SK-N-SH (cell line): ENCODE measurements around the gene MTURN.

Source experiments
- CHD2 ChIP-seq: fragments of 150-350 bp; IDR thresholded peaks from 2 replicates; pipeline ENCODE4 v1.6.1; 2018; ENCODE audit warnings: low read length; ENCODE audit not compliant: partially characterized antibody
- CTCF ChIP-seq: fragments of 200-600 bp; sonication (generic); IDR thresholded peaks from 2 replicates; pipeline ENCODE4 v1.6.1; 2017; ENCODE audit warnings: antibody characterized with exemption, mild to moderate bottlenecking, moderate library complexity
- EP300 ChIP-seq, 2 experiments: IDR thresholded peaks; 2 replicates each; pipeline versions ENCODE4 v1.4.0 to v1.6.1; 2012; ENCODE audit warnings: borderline replicate concordance in 1 of 2, low read depth in 1 of 2, low read length in 1 of 2
- FOXM1 ChIP-seq: IDR thresholded peaks from 2 replicates; pipeline ENCODE4 v1.4.0; 2012; ENCODE audit warnings: low read depth, mild to moderate bottlenecking
- JUND ChIP-seq: IDR thresholded peaks from 2 replicates; pipeline ENCODE4 v1.4.0; 2012
- NFIC ChIP-seq: IDR thresholded peaks from 2 replicates; pipeline ENCODE4 v1.4.0; 2012; ENCODE audit warnings: borderline replicate concordance
- PBX3 ChIP-seq: IDR thresholded peaks from 2 replicates; pipeline ENCODE4; 2012
- RAD21 ChIP-seq: IDR thresholded peaks from 2 replicates; pipeline ENCODE4 v1.6.1; 2012; ENCODE audit warnings: mild to moderate bottlenecking, low read length
- SIN3A ChIP-seq: IDR thresholded peaks from 2 replicates; pipeline ENCODE4 v1.6.1; 2012; ENCODE audit warnings: low read depth, mild to moderate bottlenecking, low read length, moderate library complexity, borderline replicate concordance
- SMC3 ChIP-seq: IDR thresholded peaks from 2 replicates; pipeline ENCODE4 v1.6.1; 2012; ENCODE audit warnings: low read depth, low read length, improper control_type of control experiment
- TCF12 ChIP-seq: IDR thresholded peaks from 2 replicates; pipeline ENCODE4 v1.4.0; 2012
- USF2 ChIP-seq: fragments of 150-350 bp; IDR thresholded peaks from 2 replicates; pipeline ENCODE4 v1.6.1; 2017; ENCODE audit warnings: antibody characterized with exemption, low read length, low read depth, borderline replicate concordance

GRCh38 chr7:30209951-30210350 is 75.2 kb downstream of the MTURN start:
- TF ChIP-seq NFIC (no peak), CTCF (no peak), SMC3 (no peak), PBX3 (no peak), USF2 (no peak), EP300 (IDR thresholded peaks at IDR 0.05; ENCODE audit: borderline replicate concordance in 1 of 2, low read depth in 1 of 2, low read length in 1 of 2) (no peak), TCF12 (no peak), RAD21 (no peak), SIN3A (no peak), JUND (no peak), CHD2 (no peak), FOXM1 (no peak)
